MM.1S (cell line): Measurements from ENCODE around the gene PZP.

ENCODE experiments used
- DNase-seq: peaks from one replicate; pipeline ENCODE4 v3.0.0-alpha.2; 2015
- H2AFZ ChIP-seq: fragments of 300-600 bp; sonication (generic); 2 replicates; pipeline ENCODE4 v1.6.0; 2016; ENCODE audit warnings: antibody characterized with exemption, low read length
- H3F3A ChIP-seq: fragments of 300-600 bp; sonication (generic); 2 replicates; pipeline ENCODE4 v1.6.1; 2016; ENCODE audit warnings: mild to moderate bottlenecking, antibody characterized with exemption, low read length, moderate library complexity, mixed read lengths; ENCODE audit not compliant: insufficient read depth
- H3K27ac ChIP-seq: fragments of 300-600 bp; sonication (generic); 2 replicates; pipeline ENCODE4 v1.5.1; 2016; ENCODE audit warnings: mild to moderate bottlenecking, low read length
- H3K27me3 ChIP-seq: fragments of 300-600 bp; sonication (generic); replicated peaks from 2 replicates; pipeline ENCODE4 v1.6.0; 2016; ENCODE audit warnings: low read length; ENCODE audit not compliant: insufficient read depth
- H3K36me3 ChIP-seq: fragments of 300-600 bp; sonication (generic); replicated peaks from 2 replicates; pipeline ENCODE4 v1.6.1; 2016; ENCODE audit warnings: mild to moderate bottlenecking, low read length, mixed read lengths; ENCODE audit not compliant: insufficient read depth
- H3K4me1 ChIP-seq: fragments of 300-600 bp; sonication (generic); 2 replicates; pipeline ENCODE4 v1.6.1; 2016; ENCODE audit warnings: low read length, mixed read lengths
- H3K4me2 ChIP-seq: fragments of 300-600 bp; sonication (generic); 2 replicates; pipeline ENCODE4 v1.6.0; 2016; ENCODE audit warnings: low read depth, low read length
- H3K4me3 ChIP-seq: fragments of 300-600 bp; sonication (generic); 2 replicates; pipeline ENCODE4 v1.5.1; 2016; ENCODE audit warnings: low read length, mixed read lengths
- H3K79me2 ChIP-seq: fragments of 300-600 bp; sonication (generic); 2 replicates; pipeline ENCODE4 v1.6.1; 2016; ENCODE audit warnings: mixed run types, low read length, mixed read lengths
- H3K9ac ChIP-seq: fragments of 300-600 bp; sonication (generic); 2 replicates; pipeline ENCODE4 v1.6.1; 2016; ENCODE audit warnings: low read length, mixed read lengths
- H3K9me2 ChIP-seq: fragments of 300-600 bp; sonication (generic); replicated peaks from 2 replicates; pipeline ENCODE4 v1.6.1; 2016; ENCODE audit warnings: mild to moderate bottlenecking, low read length, mixed read lengths; ENCODE audit not compliant: insufficient read depth
- H3K9me3 ChIP-seq: fragments of 300-600 bp; sonication (generic); replicated peaks from 2 replicates; pipeline ENCODE4 v1.6.1; 2016; ENCODE audit warnings: mild to moderate bottlenecking, low read length, mixed read lengths; ENCODE audit not compliant: insufficient read depth
- H4K20me1 ChIP-seq: fragments of 300-600 bp; sonication (generic); 2 replicates; pipeline ENCODE4 v1.6.1; 2016; ENCODE audit warnings: mild to moderate bottlenecking, low read length, moderate library complexity, mixed read lengths; ENCODE audit not compliant: insufficient read depth
- CTCF ChIP-seq: fragments of 300-600 bp; sonication (generic); IDR thresholded peaks from 2 replicates; pipeline ENCODE4 v1.5.1; 2016; ENCODE audit warnings: antibody characterized with exemption, low read length, mixed read lengths
- EZH2 ChIP-seq: fragments of 300-600 bp; sonication (generic); optimal IDR thresholded peaks from 2 replicates; pipeline ENCODE3; 2017; ENCODE audit warnings: low read depth, mild to moderate bottlenecking, antibody characterized with exemption, low read length, mixed read lengths
- EZH2phosphoT487 ChIP-seq: fragments of 300-600 bp; sonication (generic); IDR thresholded peaks from 2 replicates; pipeline ENCODE4 v1.6.1; 2018; ENCODE audit warnings: antibody characterized with exemption, low read length

The PZP gene

DNA sequence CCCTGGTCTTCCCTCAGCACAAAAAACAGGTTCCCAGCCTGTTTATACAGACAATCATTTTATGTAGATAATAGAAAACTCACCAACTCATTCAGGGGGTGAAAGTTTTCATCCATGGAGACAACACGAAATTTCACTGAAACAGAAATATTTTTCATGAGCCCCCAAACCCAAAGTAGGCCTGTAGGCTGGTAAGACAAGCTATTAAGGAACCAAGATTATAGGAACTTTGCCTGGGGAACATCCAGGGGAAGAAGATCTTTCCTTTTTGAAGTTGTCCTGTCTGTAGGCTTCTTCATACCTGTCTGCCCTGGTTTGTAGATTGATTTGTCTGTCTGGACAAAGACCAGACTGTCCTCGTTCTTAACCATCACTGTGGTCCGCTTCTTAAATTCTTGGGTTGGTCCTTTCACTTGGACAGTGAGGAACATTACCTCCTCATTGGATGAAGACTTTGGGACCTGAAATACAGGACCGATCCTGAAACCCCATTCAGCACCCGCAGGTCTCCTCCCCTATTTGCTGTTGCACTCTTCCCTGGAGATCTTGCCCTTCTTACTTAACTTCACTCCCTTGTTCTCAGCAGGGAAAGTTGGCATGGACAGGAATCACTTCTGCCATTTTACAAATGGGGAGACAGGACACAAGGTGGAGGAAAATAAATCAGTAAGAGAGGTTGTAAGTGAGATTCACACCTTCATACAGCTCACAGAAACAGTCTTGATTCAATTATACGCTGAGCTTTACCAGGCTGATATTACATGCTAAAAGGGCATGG, 95.9 kb downstream of the PZP start:
- Histone ChIP-seq H3F3A (no peaks in the 10 kb centered on the region), H3K36me3 (no peaks in the 10 kb centered on the region), H3K4me1 (0 out of 2 replicates have a peak, but pooled peaks cover 4% of the 10 kb centered on the region), H3K4me3 (no peak overlapping the region), H3K9me2 (no peaks in the 10 kb centered on the region), H3K27ac (no peak overlapping the region), H3K9ac (no peak overlapping the region), H2AFZ (no peak overlapping the region), H3K27me3 (no peaks in the 10 kb centered on the region), H3K79me2 (no peaks in the 10 kb centered on the region), H3K9me3 (no peaks in the 10 kb centered on the region), H4K20me1 (no peaks in the 10 kb centered on the region), H3K4me2 (no peak overlapping the region)
- TF ChIP-seq CTCF, result no peak
- TF ChIP-seq EZH2, result no peak
- TF ChIP-seq EZH2phosphoT487, result no peak
- no peak for DNase-seq

GRCh38 chr12:9111525-9111924, 96.7 kb downstream of the PZP start:
- H3K9me2 ChIP-seq, result no peaks in the 10 kb centered on the region
- H2AFZ ChIP-seq, result no peak overlapping the region
- H3K9me3 ChIP-seq, result no peaks in the 10 kb centered on the region
- no peaks in the 10 kb centered on the region for H3K36me3 ChIP-seq
- H3K4me3 ChIP-seq, result no peak overlapping the region
- no peaks in the 10 kb centered on the region for H4K20me1 ChIP-seq
- H3K27me3 ChIP-seq, result no peaks in the 10 kb centered on the region
- no peaks in the 10 kb centered on the region for H3F3A ChIP-seq
- 0 out of 2 replicates have a peak, but pooled peaks cover 3% of the 10 kb centered on the region for H3K4me1 ChIP-seq
- H3K27ac ChIP-seq, result no peak overlapping the region
- no peak for DNase-seq
- no peak overlapping the region for H3K4me2 ChIP-seq
- H3K9ac ChIP-seq, result no peak overlapping the region
- no peaks in the 10 kb centered on the region for H3K79me2 ChIP-seq
- TF ChIP-seq CTCF, result no peak
- TF ChIP-seq EZH2, result no peak
- TF ChIP-seq EZH2phosphoT487, result no peak

DNA sequence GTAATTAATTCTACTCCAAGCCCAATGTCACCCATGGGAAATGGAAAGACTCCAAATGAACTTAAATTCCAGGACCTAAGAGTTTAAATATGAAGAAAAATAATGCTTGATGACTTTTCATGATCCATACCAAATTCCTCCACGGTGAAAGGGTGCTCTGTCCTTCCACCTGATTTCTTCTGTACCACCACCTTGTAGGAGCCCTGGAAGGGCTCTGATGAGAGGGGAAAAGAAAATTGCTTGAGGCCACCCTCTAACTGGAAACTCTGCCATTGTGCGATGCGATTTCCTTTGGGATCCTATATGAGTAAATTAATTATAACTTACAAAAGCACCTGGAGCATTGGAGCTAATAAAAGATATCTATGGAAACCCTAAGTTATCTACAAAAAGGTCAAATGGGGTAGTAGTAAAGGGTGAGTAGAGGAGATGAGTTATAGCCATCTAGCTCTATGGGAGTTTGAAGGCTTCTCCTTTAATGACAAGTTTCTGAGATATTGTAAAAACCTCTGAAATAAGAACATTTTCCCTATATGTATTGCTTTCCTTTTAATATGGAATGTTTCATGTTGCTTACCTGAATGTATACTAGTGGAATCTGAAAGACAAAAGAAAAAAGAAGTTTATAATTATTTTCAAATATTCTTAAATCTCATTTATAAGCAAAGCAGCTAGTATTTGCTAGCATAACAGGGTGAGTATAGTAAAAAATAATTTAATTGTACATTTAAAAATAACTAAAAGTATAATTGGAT, 98.3 kb downstream of the PZP start:
- Histone ChIP-seq H3F3A (no peaks in the 10 kb centered on the region), H3K9me2 (no peaks in the 10 kb centered on the region), H4K20me1 (no peaks in the 10 kb centered on the region), H3K4me1 (no peaks in the 10 kb centered on the region), H3K27me3 (no peaks in the 10 kb centered on the region), H3K4me2 (no peak overlapping the region), H3K4me3 (no peak overlapping the region), H3K9me3 (no peaks in the 10 kb centered on the region), H2AFZ (no peak overlapping the region), H3K79me2 (no peaks in the 10 kb centered on the region), H3K36me3 (no peaks in the 10 kb centered on the region), H3K9ac (no peak overlapping the region), H3K27ac (no peak overlapping the region)
- TF ChIP-seq CTCF, result no peak
- TF ChIP-seq EZH2, result no peak
- no peak for TF ChIP-seq EZH2phosphoT487
- DNase-seq, result no peak
